ENCODE data around the gene KLHL7.

Gene KLHL7

GRCh38 chr7:23106823-23107663 lies 1.5 kb downstream of the KLHL7 start:
- H3K4me3 ChIP-seq (ENCODE audit: low read depth, low read length): peak overlapping the region; percentile 79
- TF ChIP-seq, protein P1, sequence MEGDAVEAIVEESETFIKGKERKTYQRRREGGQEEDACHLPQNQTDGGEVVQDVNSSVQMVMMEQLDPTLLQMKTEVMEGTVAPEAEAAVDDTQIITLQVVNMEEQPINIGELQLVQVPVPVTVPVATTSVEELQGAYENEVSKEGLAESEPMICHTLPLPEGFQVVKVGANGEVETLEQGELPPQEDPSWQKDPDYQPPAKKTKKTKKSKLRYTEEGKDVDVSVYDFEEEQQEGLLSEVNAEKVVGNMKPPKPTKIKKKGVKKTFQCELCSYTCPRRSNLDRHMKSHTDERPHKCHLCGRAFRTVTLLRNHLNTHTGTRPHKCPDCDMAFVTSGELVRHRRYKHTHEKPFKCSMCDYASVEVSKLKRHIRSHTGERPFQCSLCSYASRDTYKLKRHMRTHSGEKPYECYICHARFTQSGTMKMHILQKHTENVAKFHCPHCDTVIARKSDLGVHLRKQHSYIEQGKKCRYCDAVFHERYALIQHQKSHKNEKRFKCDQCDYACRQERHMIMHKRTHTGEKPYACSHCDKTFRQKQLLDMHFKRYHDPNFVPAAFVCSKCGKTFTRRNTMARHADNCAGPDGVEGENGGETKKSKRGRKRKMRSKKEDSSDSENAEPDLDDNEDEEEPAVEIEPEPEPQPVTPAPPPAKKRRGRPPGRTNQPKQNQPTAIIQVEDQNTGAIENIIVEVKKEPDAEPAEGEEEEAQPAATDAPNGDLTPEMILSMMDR (IDR thresholded peaks at IDR 0.05; ENCODE audit: low read depth, low read length, missing control alignments): no peak
- no peak for DNase-seq (ENCODE audit: low read depth)

- DNase-seq (ENCODE audit: low read depth): no peak
- no peak overlapping the region for H3K4me3 ChIP-seq (ENCODE audit: low read depth, low read length)
- TF ChIP-seq, protein P1 (IDR thresholded peaks at IDR 0.05; ENCODE audit: low read depth, low read length, missing control alignments): no peak
Observed at GRCh38 chr7:23107781-23108180, 2.2 kb downstream of the KLHL7 start.

DNA sequence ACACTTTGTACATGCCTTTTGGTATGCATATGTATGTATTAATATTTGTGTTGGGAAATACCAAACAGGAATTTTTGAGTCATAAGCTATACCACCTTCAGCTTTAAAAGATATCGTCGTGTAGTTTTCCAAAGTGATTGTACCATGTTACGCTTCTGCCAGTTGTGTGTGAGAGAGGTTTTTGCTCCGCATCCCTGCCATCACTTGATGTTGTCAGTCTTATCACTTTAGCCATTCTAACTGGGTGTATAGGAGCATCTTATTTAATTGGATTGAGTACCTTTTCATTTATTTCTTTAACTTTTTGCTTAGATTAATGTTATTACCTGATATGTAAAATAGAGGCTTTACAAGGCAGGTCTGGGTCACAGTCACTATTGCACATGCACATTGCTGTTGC lies 3.4 kb downstream of the KLHL7 start:
- no peak for DNase-seq (ENCODE audit: low read depth)
- TF ChIP-seq, protein P1 (IDR thresholded peaks at IDR 0.05; ENCODE audit: low read depth, low read length, missing control alignments): no peak
- no peak overlapping the region for H3K4me3 ChIP-seq (ENCODE audit: low read depth, low read length)

- TF ChIP-seq, protein P1 (IDR thresholded peaks at IDR 0.05; ENCODE audit: low read depth, low read length, missing control alignments): no peak
- no peak overlapping the region for H3K4me3 ChIP-seq (ENCODE audit: low read depth, low read length)
- DNase-seq (ENCODE audit: low read depth): no peak
Observed at GRCh38 chr7:23109470-23109869, 3.9 kb downstream of the KLHL7 start.

DNA sequence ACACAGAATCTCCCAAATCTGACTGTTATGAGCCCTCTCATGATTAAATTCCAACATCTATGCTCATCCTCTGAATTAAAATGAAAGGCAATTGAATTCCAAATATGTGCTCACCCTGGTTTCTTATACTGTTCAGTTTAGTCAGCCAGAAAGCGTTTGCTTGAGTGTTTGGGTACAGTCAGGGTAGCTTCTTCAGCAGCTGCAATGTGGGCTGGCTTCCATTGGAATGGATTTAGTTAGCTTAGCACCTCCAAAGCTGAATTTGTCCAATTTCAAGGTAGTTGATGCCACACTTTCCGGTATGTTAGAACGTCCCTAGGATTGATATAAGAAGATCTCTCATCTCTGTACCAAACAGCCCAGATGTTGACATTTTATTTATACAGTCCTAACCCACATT lies 9.3 kb downstream of the KLHL7 start:
- DNase-seq (ENCODE audit: low read depth): no peak
- TF ChIP-seq, protein P1 (IDR thresholded peaks at IDR 0.05; ENCODE audit: low read depth, low read length, missing control alignments): no peak

DNA sequence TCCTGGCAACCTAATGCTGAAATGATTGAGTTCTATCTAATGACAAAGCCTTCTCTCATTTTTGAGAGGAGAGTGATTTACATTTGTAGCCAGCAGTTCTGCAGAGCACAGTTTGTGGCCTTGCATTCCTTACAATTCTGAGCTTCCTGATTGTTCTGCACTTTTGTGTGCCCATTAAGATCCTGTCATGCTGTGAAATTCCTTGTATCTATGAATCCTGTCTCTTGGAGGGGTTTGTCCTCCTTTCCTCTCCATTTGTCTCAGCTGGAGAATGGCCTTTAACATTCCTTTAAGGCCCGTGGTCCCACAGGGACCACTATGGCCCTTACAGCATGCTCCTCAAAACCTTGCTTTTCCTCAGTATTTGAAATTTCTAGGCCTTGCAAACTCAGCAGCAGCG lies 10.4 kb downstream of the KLHL7 start:
- no peak for DNase-seq (ENCODE audit: low read depth)
- TF ChIP-seq, protein P1 (IDR thresholded peaks at IDR 0.05; ENCODE audit: low read depth, low read length, missing control alignments): no peak
- no peak overlapping the region for H3K4me3 ChIP-seq (ENCODE audit: low read depth, low read length)

More for the DNA sequence above, 9.3 kb downstream of the KLHL7 start:
- no peak overlapping the region for H3K4me3 ChIP-seq (ENCODE audit: low read depth, low read length)

DNA sequence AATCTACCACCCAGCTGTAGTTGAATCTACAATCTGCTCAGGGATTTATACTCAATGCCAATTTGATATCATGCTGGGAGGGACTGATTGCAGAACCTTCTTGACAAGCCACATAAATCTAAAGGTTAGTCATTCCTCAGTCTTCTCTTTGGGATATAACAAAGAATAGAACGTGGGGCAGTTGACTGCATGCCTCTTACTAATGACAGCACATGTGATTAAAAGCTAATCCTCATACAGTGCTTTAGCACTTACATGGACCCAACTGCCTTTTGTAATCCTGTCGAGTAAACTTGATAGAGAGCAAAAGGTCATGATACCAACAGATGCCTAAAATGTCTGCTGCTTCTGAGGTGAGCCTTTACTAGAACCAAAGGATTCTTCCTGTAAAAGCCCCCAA lies 12.3 kb downstream of the KLHL7 start:
- DNase-seq (ENCODE audit: low read depth): no peak
- no peak overlapping the region for H3K4me3 ChIP-seq (ENCODE audit: low read depth, low read length)
- TF ChIP-seq, protein P1 (IDR thresholded peaks at IDR 0.05; ENCODE audit: low read depth, low read length, missing control alignments): no peak

Measured in GM12864 (cell line).